NCI-H2081 (cell line): ENCODE data around the gene PDSS2.
"Not testable (repeated sequence)": the region's sequence is repeated elsewhere in the genome, so short reads cannot be mapped to it uniquely, and the experiment has no call there.

Experiments
- DNase-seq, 2 experiments: peaks; one replicate each; lab custom pipeline; 2025; lab: John Stamatoyannopoulos, UW

The PDSS2 gene

GRCh38 chr6:107161521-107161920 is 297.8 kb downstream of the PDSS2 start:
- no peak for DNase-seq

GRCh38 chr6:107156617-107157016 is 302.7 kb downstream of the PDSS2 start:
- DNase-seq = no peak

- no peak for DNase-seq
These were observed 304.6 kb downstream of the PDSS2 start for GRCh38 chr6:107154801-107155160.

- peak; percentile 20 to 52 for DNase-seq
These were observed 305.1 kb downstream of the PDSS2 start for GRCh38 chr6:107154131-107154800.

- peak; percentile 22 to 56 for DNase-seq
These were observed 306.5 kb downstream of the PDSS2 start for GRCh38 chr6:107152638-107153430.

GRCh38 chr6:107144666-107145065 is 314.7 kb downstream of the PDSS2 start:
- no peak for DNase-seq

GRCh38 chr6:107144014-107144413 is 315.4 kb downstream of the PDSS2 start:
- no peak for DNase-seq

GRCh38 chr6:107140581-107140980 is 318.8 kb downstream of the PDSS2 start:
- DNase-seq = no peak

GRCh38 chr6:107136324-107136723 is 323.0 kb downstream of the PDSS2 start:
- not testable (repeated sequence) for DNase-seq

GRCh38 chr6:107135048-107135680 is 324.2 kb downstream of the PDSS2 start:
- DNase-seq = not testable (repeated sequence)

GRCh38 chr6:107132330-107132954 is 326.9 kb downstream of the PDSS2 start:
- DNase-seq = peak; percentile 1 to 7

GRCh38 chr6:107129370-107129925 is 329.9 kb downstream of the PDSS2 start:
- no peak for DNase-seq

- no peak for DNase-seq
These were observed 330.8 kb downstream of the PDSS2 start for GRCh38 chr6:107128577-107128976.

- no peak for DNase-seq
These were observed 331.2 kb downstream of the PDSS2 start for GRCh38 chr6:107128175-107128574.

GRCh38 chr6:107125771-107126170 is 333.6 kb downstream of the PDSS2 start:
- DNase-seq = no peak

- no peak for DNase-seq
These were observed 334.4 kb downstream of the PDSS2 start for GRCh38 chr6:107124934-107125348.

GRCh38 chr6:107123501-107123900 is 335.9 kb downstream of the PDSS2 start:
- DNase-seq = no peak

- no peak for DNase-seq
These were observed 336.6 kb downstream of the PDSS2 start for GRCh38 chr6:107122748-107123147.

- DNase-seq = no peak
These were observed 337.3 kb downstream of the PDSS2 start for GRCh38 chr6:107121964-107122495.

- no peak for DNase-seq
These were observed 338.1 kb downstream of the PDSS2 start for GRCh38 chr6:107121266-107121665.

- no peak for DNase-seq
These were observed 339.0 kb downstream of the PDSS2 start for GRCh38 chr6:107120404-107120803.

- DNase-seq = peak; percentile 29 to 78
These were observed 340.4 kb downstream of the PDSS2 start for GRCh38 chr6:107118976-107119375.
